IMR-90 (cell line): Measurements from ENCODE around the gene PXDC1.

Experiments
- BHLHE40 ChIP-seq: fragments of 150-350 bp; IDR thresholded peaks from 2 replicates; pipeline ENCODE4 v1.6.1; 2016; ENCODE audit warnings: mild to moderate bottlenecking, low read depth, low read length
- CEBPB ChIP-seq: IDR thresholded peaks from 2 replicates; pipeline ENCODE4 v1.6.1; 2012; ENCODE audit warnings: low read depth, low read length, improper control_type of control experiment
- CHD1 ChIP-seq: IDR thresholded peaks from 2 replicates; pipeline ENCODE4 v1.6.1; 2012; ENCODE audit warnings: low read depth, low read length, improper control_type of control experiment
- CTCF ChIP-seq: conservative IDR thresholded peaks from 2 replicates; pipeline ENCODE4 v1.5.1; 2012; ENCODE audit warnings: mild to moderate bottlenecking, low read depth, low read length, improper control_type of control experiment
- ELK1 ChIP-seq: fragments of 150-350 bp; IDR thresholded peaks from 2 replicates; pipeline ENCODE4 v1.6.1; 2016; ENCODE audit warnings: low read depth, mild to moderate bottlenecking, low read length, moderate library complexity, borderline replicate concordance
- FOS ChIP-seq: fragments of 150-350 bp; IDR thresholded peaks from 2 replicates; pipeline ENCODE4 v1.6.1; 2016; ENCODE audit warnings: low read depth, low read length
- MAFK ChIP-seq: IDR thresholded peaks from 2 replicates; pipeline ENCODE4 v1.6.1; 2012; ENCODE audit warnings: low read depth, low read length, improper control_type of control experiment
- MXI1 ChIP-seq: IDR thresholded peaks from 2 replicates; pipeline ENCODE4 v1.6.1; 2012; ENCODE audit warnings: low read depth, mild to moderate bottlenecking, low read length, moderate library complexity, borderline replicate concordance
- POLR2A ChIP-seq: IDR thresholded peaks from 2 replicates; pipeline ENCODE4 v1.6.1; 2012; ENCODE audit warnings: mild to moderate bottlenecking, low read depth, low read length
- RAD21 ChIP-seq: IDR thresholded peaks from 2 replicates; pipeline ENCODE4 v1.6.1; 2012; ENCODE audit warnings: low read length, improper control_type of control experiment
- RCOR1 ChIP-seq: IDR thresholded peaks from 2 replicates; pipeline ENCODE4 v1.6.1; 2012; ENCODE audit warnings: mild to moderate bottlenecking, low read length, improper control_type of control experiment; ENCODE audit not compliant: insufficient replicate concordance
- RFX5 ChIP-seq: IDR thresholded peaks from 2 replicates; pipeline ENCODE4 v1.8.0; 2012; ENCODE audit warnings: low read depth, mild to moderate bottlenecking, low read length, moderate library complexity
- SMC3 ChIP-seq: fragments of 150-350 bp; IDR thresholded peaks from 2 replicates; pipeline ENCODE4 v1.6.1; 2016; ENCODE audit warnings: low read depth, mild to moderate bottlenecking, antibody characterized with exemption, low read length, moderate library complexity
- USF2 ChIP-seq: fragments of 150-350 bp; IDR thresholded peaks from 2 replicates; pipeline ENCODE4 v1.6.1; 2017; ENCODE audit warnings: mild to moderate bottlenecking, antibody characterized with exemption, low read length, low read depth

GRCh38 chr6:3726421-3726820, 25.1 kb downstream of the PXDC1 start:
- TF ChIP-seq CTCF, result no peak
- no peak for TF ChIP-seq BHLHE40
- no peak for TF ChIP-seq RAD21
- no peak for TF ChIP-seq POLR2A
- TF ChIP-seq RFX5, result no peak
- TF ChIP-seq SMC3, result no peak
- TF ChIP-seq USF2, result no peak
- TF ChIP-seq ELK1, result no peak
- TF ChIP-seq CEBPB, result no peak
- TF ChIP-seq RCOR1, result no peak
- TF ChIP-seq MXI1, result no peak
- TF ChIP-seq MAFK, result no peak
- TF ChIP-seq FOS, result no peak
- no peak for TF ChIP-seq CHD1
